Urinary bladder (tissue), 4 donors: ENCODE data around the gene EVX2. TPM values are rescaled to one million over a fixed set of nuclear protein-coding genes. Genes with fewer than 3 reads are reported as not detected.

ENCODE experiments used
- DNase-seq: peaks from one replicate; pipeline ENCODE4 v3.0.0-alpha.2; 2015; ENCODE audit errors: extremely low spot score
- H3K27ac ChIP-seq: one replicate; pipeline ENCODE4 v1.5.1; 2013; ENCODE audit warnings: low read depth, mild to moderate bottlenecking, moderate library complexity
- H3K36me3 ChIP-seq: one replicate; pipeline ENCODE4 v1.6.1; 2013; ENCODE audit warnings: mild to moderate bottlenecking, moderate library complexity; ENCODE audit not compliant: insufficient read depth
- H3K4me1 ChIP-seq: one replicate; pipeline ENCODE4 v1.6.1; 2013; ENCODE audit warnings: mild to moderate bottlenecking, moderate library complexity; ENCODE audit not compliant: insufficient read depth
- H3K4me3 ChIP-seq: one replicate; pipeline ENCODE4 v1.5.1; 2013; ENCODE audit warnings: low read depth, low read length
- WGBS: extraction: QIAGEN DNeasy Blood & Tissue Kit; methylation state at CpG from one replicate; pipeline ENCODE4 v1.1.7; 2013; 5-methylcytosine and 5-hydroxymethylcytosine counted together
- polyA plus RNA-seq: library from polyadenylated mRNA; stranded (reverse); fragments of 200-250 nt; gene quantifications from one replicate; pipeline ENCODE4 v1.2.3, GENCODE V29; 2013
- total RNA-seq: library from RNA; depleted of rRNA; stranded (reverse); fragments of >200 nt; gene quantifications from one replicate; pipeline ENCODE4 v1.2.3, GENCODE V29; 2014
- donor health status: healthy with polysubstance abuse.
- donor health status: healthy.

The EVX2 gene
- total and polyA plus RNA-seq, 2 donors = 0.05 to 1.9 TPM

- 73% methylated on average over 6 of the region's 6 CpGs for WGBS
- no peaks in the 10 kb centered on the region for H3K36me3 ChIP-seq
- no peak overlapping the region for H3K27ac ChIP-seq
- no peak overlapping the region for H3K4me3 ChIP-seq
- H3K4me1 ChIP-seq = peaks cover 6% of the 10 kb centered on the region
- DNase-seq = no peak
Measured at GRCh38 chr2:176125772-176126054, 42.0 kb upstream of the EVX2 start.

GRCh38 chr2:176124947-176125771 lies 41.4 kb upstream of the EVX2 start:
- no peak for DNase-seq
- Histone ChIP-seq H3K4me1 (peaks cover 2% of the 10 kb centered on the region), H3K4me3 (no peak overlapping the region), H3K27ac (no peak overlapping the region), H3K36me3 (no peaks in the 10 kb centered on the region)
- WGBS = 77% methylated on average over 9 of the region's 9 CpGs

DNA sequence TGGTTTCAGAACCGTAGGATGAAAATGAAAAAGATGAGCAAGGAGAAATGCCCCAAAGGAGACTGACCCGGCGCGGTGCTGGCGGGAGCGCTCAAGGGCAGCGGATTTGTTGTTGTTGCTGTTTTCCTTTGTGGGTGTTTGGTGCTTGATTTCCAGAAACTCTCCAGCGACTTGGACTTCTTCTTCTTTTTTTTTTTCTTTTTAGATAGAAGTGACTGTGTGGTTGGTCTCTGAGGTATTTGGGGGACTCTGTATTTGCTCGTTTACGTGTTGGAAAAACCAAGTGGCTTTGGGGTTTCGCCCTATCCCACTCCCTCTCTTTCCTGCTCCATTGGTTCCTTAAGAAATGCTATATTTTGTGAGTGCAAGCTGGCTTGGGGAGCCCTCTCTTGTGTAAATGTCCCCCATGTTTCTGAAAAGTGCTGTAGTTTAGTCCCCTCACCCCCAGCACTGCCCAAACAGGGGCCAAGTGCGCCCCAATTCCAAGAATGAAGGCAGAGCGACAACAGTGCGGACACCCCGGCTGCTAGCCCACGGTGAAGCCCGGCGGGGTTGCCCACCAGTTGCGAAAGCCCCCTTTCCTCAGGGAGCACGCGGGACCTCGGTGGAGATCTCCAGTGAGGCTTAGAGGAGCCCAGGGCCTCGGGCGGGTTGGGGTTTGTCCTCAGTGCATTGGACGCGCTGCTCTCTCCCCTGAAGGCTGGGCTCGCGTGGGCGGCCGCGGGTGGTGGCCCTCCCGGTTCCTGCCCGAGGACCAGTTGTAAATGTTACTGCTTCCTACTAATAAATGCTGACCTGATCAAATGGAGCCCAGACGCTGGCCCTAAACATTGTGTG lies 40.6 kb upstream of the EVX2 start:
- no peak for DNase-seq
- no peak overlapping the region for H3K27ac ChIP-seq
- H3K4me1 ChIP-seq = no peaks in the 10 kb centered on the region
- WGBS = 79% methylated on average over 34 of the region's 34 CpGs
- H3K36me3 ChIP-seq = no peaks in the 10 kb centered on the region
- peak overlapping the region; percentile 46 for H3K4me3 ChIP-seq

DNA sequence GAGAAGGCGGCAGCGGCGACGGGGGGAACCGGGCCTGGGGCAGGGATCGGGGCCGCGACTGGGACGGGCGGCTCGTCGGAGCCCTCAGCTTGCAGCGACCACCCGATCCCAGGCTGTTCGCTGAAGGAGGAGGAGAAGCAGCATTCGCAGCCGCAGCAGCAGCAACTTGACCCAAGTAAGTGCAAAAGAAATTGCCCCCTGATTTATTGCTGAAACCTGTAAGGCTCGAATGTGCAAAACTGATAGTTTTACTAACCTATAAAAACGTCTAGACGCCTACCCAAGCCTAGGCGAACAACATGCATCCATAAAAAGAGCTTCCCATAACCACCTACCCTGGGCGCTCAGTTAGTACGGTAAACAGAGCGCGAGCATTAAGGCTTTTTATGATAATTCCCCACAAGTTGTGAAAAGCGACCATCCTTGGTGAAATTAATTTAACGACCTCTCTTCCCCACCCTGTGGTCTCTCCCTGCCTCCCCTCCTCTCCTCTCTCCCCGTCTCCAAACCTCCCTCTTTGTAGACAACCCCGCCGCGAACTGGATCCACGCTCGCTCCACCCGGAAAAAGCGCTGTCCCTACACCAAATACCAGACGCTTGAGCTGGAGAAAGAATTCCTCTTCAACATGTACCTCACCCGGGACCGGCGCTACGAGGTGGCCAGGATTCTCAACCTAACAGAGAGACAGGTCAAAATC lies 39.8 kb upstream of the EVX2 start:
- H3K4me1 ChIP-seq = no peaks in the 10 kb centered on the region
- 63% methylated on average over 40 of the region's 40 CpGs for WGBS
- DNase-seq = no peak
- H3K4me3 ChIP-seq = peak overlapping the region; percentile 46
- H3K36me3 ChIP-seq = no peaks in the 10 kb centered on the region
- no peak overlapping the region for H3K27ac ChIP-seq

DNA sequence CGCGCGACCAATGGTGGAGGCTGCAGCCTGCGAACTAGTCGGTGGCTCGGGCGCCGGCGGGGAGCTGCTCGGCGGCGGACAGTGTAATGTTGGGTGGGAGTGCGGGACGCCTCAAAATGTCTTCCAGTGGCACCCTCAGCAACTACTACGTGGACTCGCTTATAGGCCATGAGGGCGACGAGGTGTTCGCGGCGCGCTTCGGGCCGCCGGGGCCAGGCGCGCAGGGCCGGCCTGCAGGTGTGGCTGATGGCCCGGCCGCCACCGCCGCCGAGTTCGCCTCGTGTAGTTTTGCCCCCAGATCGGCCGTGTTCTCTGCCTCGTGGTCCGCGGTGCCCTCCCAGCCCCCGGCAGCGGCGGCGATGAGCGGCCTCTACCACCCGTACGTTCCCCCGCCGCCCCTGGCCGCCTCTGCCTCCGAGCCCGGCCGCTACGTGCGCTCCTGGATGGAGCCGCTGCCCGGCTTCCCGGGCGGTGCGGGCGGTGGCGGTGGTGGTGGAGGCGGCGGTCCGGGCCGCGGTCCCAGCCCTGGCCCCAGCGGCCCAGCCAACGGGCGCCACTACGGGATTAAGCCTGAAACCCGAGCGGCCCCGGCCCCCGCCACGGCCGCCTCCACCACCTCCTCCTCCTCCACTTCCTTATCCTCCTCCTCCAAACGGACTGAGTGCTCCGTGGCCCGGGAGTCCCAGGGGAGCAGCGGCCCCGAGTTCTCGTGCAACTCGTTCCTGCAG lies 39.1 kb upstream of the EVX2 start, which contains the start of gene HOXD9:
TSS of gene HOXD9 (plus strand) at position 37 of the 728 bp plus-strand sequence. CDS start at position 87, 50 bp downstream.
- H3K4me1 ChIP-seq = no peaks in the 10 kb centered on the region
- DNase-seq = no peak
- no peaks in the 10 kb centered on the region for H3K36me3 ChIP-seq
- 29% methylated on average over 84 of the region's 84 CpGs for WGBS
- peak within 1 kb of the TSS; percentile 53 for H3K27ac ChIP-seq
- peak within 1 kb of the TSS; percentile 46 for H3K4me3 ChIP-seq

GRCh38 chr2:176122052-176122682 lies 38.4 kb upstream of the EVX2 start:
- no peak for DNase-seq
- WGBS = 36% methylated on average over 47 of the region's 47 CpGs
- Histone ChIP-seq H3K36me3 (no peaks in the 10 kb centered on the region), H3K27ac (no peak overlapping the region), H3K4me1 (no peaks in the 10 kb centered on the region), H3K4me3 (peak overlapping the region; percentile 46)

GRCh38 chr2:176121190-176122051 lies 37.7 kb upstream of the EVX2 start:
- 61% methylated on average over 53 of the region's 53 CpGs for WGBS
- Histone ChIP-seq H3K4me1 (no peaks in the 10 kb centered on the region), H3K27ac (no peak overlapping the region), H3K36me3 (no peaks in the 10 kb centered on the region), H3K4me3 (peak overlapping the region; percentile 46)
- DNase-seq = no peak

DNA sequence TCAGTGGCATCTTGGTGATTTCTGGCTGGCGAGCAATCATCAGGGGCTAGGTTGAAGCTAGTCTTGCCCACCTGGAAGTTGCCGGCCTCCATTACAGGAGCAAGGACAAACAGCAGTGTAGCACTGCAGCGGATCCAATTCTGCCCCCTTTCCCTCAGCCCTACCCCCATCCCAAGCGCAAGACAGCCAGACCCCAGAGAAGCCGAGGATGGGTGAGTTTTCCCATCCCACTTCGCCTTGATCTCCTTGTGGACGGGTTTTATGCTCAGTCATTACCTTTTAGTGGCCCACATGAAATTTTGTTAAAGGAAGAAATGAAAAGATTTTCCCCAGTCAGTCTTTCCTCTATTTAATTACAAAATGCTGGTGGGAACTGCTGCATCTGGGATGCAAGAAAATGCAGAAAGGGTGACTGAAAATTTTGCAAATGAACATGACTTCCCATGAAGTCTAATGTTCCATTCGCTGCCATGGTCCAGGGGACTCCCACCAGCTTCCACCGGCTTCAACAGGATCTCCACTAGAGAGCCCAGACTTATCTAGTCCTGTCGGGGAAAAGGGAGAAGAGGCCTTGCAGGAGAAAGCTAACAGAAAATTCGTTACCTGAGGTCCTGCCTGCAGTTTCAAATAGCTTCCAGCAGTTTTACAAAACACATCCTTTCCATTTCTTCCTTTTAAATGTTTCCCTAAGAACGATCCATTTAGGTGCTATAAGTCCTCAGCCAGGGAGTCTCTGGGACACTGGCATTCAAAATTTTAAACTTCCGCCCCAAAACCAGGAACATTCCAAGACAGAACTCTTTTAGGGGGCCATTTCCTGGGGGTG lies 36.8 kb upstream of the EVX2 start:
- WGBS = 81% methylated on average over 13 of the region's 13 CpGs
- Histone ChIP-seq H3K4me3 (no peak overlapping the region), H3K4me1 (no peaks in the 10 kb centered on the region), H3K36me3 (no peaks in the 10 kb centered on the region), H3K27ac (no peak overlapping the region)
- DNase-seq = no peak

DNA sequence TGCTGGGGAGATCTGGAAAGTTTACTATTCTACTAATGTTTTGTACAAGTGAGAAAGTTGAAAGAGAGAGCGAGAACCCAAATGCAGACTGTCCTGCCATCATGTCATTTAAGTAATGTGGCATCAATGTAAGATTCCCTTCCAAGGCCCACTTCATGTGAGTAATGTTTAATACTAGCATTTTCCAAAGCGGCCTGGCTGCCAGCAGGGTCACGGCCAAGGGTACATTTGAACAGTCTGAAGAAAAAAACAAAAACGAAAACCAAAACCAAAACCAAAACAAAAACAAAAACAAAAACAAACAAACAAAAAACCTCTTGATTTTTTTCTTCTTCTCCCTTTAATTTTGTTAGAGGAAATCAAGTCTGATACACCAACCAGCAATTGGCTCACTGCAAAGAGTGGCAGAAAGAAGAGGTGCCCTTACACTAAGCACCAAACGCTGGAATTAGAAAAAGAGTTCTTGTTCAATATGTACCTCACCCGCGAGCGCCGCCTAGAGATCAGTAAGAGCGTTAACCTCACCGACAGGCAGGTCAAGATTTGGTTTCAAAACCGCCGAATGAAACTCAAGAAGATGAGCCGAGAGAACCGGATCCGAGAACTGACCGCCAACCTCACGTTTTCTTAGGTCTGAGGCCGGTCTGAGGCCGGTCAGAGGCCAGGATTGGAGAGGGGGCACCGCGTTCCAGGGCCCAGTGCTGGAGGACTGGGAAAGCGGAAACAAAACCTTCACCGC lies 35.0 kb upstream of the EVX2 start:
- Histone ChIP-seq H3K4me3 (no peak overlapping the region), H3K36me3 (no peaks in the 10 kb centered on the region), H3K4me1 (no peaks in the 10 kb centered on the region), H3K27ac (no peak overlapping the region)
- no peak for DNase-seq
- whole genome bisulfite sequencing = 64% methylated on average over 24 of the region's 24 CpGs

GRCh38 chr2:176117823-176118371 lies 34.1 kb upstream of the EVX2 start:
- no peaks in the 10 kb centered on the region for H3K36me3 ChIP-seq
- no peak for DNase-seq
- WGBS = 65% methylated on average over 11 of the region's 11 CpGs
- no peak overlapping the region for H3K27ac ChIP-seq
- no peaks in the 10 kb centered on the region for H3K4me1 ChIP-seq
- no peak overlapping the region for H3K4me3 ChIP-seq
